Liver (tissue), 9 donors: ENCODE results near the gene RABEP2. TPM values are rescaled to one million over a fixed set of nuclear protein-coding genes. Genes with fewer than 3 reads are reported as not detected.
"Not testable (repeated sequence)": the region's sequence is repeated elsewhere in the genome, so short reads cannot be mapped to it uniquely, and the experiment has no call there.

ENCODE experiments used
- DNase-seq: peaks from one replicate; pipeline ENCODE4 v3.0.0-alpha.2; 2017; ENCODE audit warnings: low spot score
- H3K27ac ChIP-seq, 2 donors: one replicate each; pipeline ENCODE4 v1.7.0; 2013; ENCODE audit warnings: inconsistent platforms in 2 of 2, low read length in 2 of 2, control low read depth in 1 of 2, low read depth in 1 of 2, mild to moderate bottlenecking in 1 of 2
- H3K27me3 ChIP-seq, 4 donors: one replicate each; pipeline versions ENCODE4 v1.6.1 to v1.7.0; 2013; ENCODE audit warnings: low read length in 3 of 4, inconsistent platforms in 1 of 4, mild to moderate bottlenecking in 1 of 4, moderate library complexity in 1 of 4; ENCODE audit not compliant: control insufficient read depth in 4 of 4, insufficient read depth in 4 of 4
- H3K36me3 ChIP-seq, 4 donors: one replicate each; pipeline versions ENCODE4 v1.6.1 to v1.7.0; 2013; ENCODE audit warnings: low read length in 3 of 4, mild to moderate bottlenecking in 3 of 4, low read depth in 1 of 4, moderate library complexity in 1 of 4; ENCODE audit not compliant: control insufficient read depth in 4 of 4, insufficient read depth in 3 of 4
- H3K4me1 ChIP-seq, 4 donors: one replicate each; pipeline versions ENCODE4 v1.6.1 to v1.7.0; 2013; ENCODE audit warnings: low read length in 3 of 4, mild to moderate bottlenecking in 3 of 4, moderate library complexity in 1 of 4; ENCODE audit not compliant: control insufficient read depth in 4 of 4, insufficient read depth in 4 of 4
- H3K4me3 ChIP-seq, 3 donors: one replicate each; pipeline versions ENCODE4 v1.6.1 to v1.7.0; 2013; ENCODE audit warnings: low read length in 3 of 3, control low read depth in 1 of 3, low read depth in 1 of 3, mild to moderate bottlenecking in 1 of 3
- H3K9ac ChIP-seq, 2 donors: one replicate each; pipeline ENCODE4 v1.7.0; 2013; ENCODE audit warnings: low read length in 2 of 2, mild to moderate bottlenecking in 2 of 2, moderate library complexity in 2 of 2, control low read depth in 1 of 2, low read depth in 1 of 2
- H3K9me3 ChIP-seq, 4 donors: one replicate each; pipeline versions ENCODE4 v1.6.1 to v1.7.0; 2013; ENCODE audit warnings: low read length in 3 of 4; ENCODE audit not compliant: control insufficient read depth in 4 of 4
- EGR1 ChIP-seq, 2 donors: IDR thresholded peaks; 2 replicates each; pipeline ENCODE4 v1.6.1; 2016 to 2018; ENCODE audit warnings: antibody characterized with exemption in 2 of 2, low read depth in 2 of 2
- FOXA2 ChIP-seq: IDR thresholded peaks from 2 replicates; pipeline ENCODE4 v1.6.1; 2016; ENCODE audit warnings: antibody characterized with exemption
- GABPA ChIP-seq, 2 donors: IDR thresholded peaks in 1 of 2; conservative IDR thresholded peaks in 1 of 2; 2 replicates each; pipeline ENCODE4 v1.6.1; 2016; ENCODE audit warnings: antibody characterized with exemption in 2 of 2, mild to moderate bottlenecking in 1 of 2, moderate library complexity in 1 of 2
- HNF4G ChIP-seq: IDR thresholded peaks from 2 replicates; pipeline ENCODE4 v1.6.1; 2016; ENCODE audit warnings: antibody characterized with exemption
- JUND ChIP-seq, 2 donors: IDR thresholded peaks; 2 replicates each; pipeline ENCODE4 v1.6.1; 2016; ENCODE audit warnings: antibody characterized with exemption in 2 of 2
- MAX ChIP-seq: IDR thresholded peaks from 2 replicates; pipeline ENCODE4 v1.6.1; 2016; ENCODE audit warnings: antibody characterized with exemption
- RAD21 ChIP-seq, 2 donors: IDR thresholded peaks; 2 replicates each; pipeline ENCODE4 v1.6.1; 2016; ENCODE audit warnings: antibody characterized with exemption in 2 of 2, mild to moderate bottlenecking in 2 of 2
- REST ChIP-seq: IDR thresholded peaks from 2 replicates; pipeline ENCODE4 v1.6.1; 2016; ENCODE audit warnings: antibody characterized with exemption, mild to moderate bottlenecking
- SP1 ChIP-seq: IDR thresholded peaks from 2 replicates; pipeline ENCODE4 v1.6.1; 2018; ENCODE audit warnings: antibody characterized with exemption, mild to moderate bottlenecking
- TAF1 ChIP-seq: conservative IDR thresholded peaks from 2 replicates; pipeline ENCODE4 v1.6.1; 2016; ENCODE audit warnings: antibody characterized with exemption, mild to moderate bottlenecking
- WGBS: extraction: QIAGEN DNeasy Blood & Tissue Kit; methylation state at CpG from one replicate; pipeline ENCODE4 v1.1.7; 2013; 5-methylcytosine and 5-hydroxymethylcytosine counted together
- polyA plus RNA-seq, 2 donors: library from polyadenylated mRNA; stranded (reverse) in 1 of 2; unstranded in 1 of 2; fragments of 200-250 nt in 1 of 2; fragments of >200 nt in 1 of 2; fragmentation: Nextera tagmentation in 1 of 2; extraction: Ambion mirVana in 1 of 2; gene quantifications; one replicate each; pipeline versions ENCODE4 v1.2.1 to v1.2.3, GENCODE V29; 2013 to 2015
- total RNA-seq, 2 donors: library from RNA; depleted of rRNA; stranded (reverse); fragments of >200 nt; gene quantifications; one replicate each; pipeline ENCODE4 v1.2.3, GENCODE V29; 2014
- TF ChIP-seq, protein P1 (sequence below): fragments of 150-350 bp; IDR thresholded peaks from 2 replicates; pipeline ENCODE4 v1.5.1; 2017; ENCODE audit warnings: improper control_type of control experiment, low read depth, low read length; ENCODE audit not compliant: missing input control
- TF ChIP-seq, protein P2 (sequence below): IDR thresholded peaks from 2 replicates; pipeline ENCODE4 v1.6.1; 2016; ENCODE audit warnings: antibody characterized with exemption
- donor health status: healthy.
- donor health status: healthy.
- donor health status: healthy.
- donor health status: healthy.
- donor health status: healthy.

RABEP2 gene
- total and polyA plus RNA-seq, 4 donors: 3.0 to 16.1 (median 8.3) TPM

DNA sequence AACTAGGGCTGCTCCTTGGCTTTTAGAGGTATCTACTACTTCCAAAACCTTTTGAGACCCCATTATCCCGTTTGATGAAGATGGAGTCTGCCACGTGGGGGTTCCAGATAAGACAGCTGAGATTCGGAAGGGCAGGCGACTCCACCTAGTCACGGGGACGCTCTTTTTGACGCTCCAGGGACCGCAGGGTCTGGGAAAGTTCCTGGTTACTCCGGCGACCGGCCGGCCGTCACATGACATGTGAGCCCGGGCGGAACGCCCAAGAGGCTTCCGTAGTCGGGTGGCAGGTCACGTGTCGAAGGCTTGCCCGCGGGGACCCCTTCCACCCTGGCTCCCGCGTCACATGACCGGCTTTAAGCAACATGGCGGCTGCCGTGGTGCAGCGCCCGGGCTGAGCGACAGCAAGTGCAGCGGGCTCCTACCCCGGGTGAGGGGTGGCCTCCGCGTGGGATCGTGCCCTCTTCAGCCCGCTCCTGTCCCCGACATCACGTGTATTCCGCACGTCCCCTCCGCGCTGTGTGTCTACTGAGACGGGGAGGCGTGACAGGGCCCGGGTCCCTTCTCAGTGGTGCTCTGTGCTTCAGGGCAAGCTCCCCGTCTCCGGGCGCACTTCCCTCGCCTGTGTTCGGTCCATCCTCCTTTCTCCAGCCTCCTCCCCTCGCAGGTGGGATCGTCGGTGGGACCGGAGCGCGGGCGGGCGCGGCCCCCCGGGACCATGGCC is 49.6 kb upstream of the RABEP2 start, which contains the start of gene SPNS1 (continued):
- no peak for TF ChIP-seq MAX
- TF ChIP-seq REST: peak; percentile 79

DNA sequence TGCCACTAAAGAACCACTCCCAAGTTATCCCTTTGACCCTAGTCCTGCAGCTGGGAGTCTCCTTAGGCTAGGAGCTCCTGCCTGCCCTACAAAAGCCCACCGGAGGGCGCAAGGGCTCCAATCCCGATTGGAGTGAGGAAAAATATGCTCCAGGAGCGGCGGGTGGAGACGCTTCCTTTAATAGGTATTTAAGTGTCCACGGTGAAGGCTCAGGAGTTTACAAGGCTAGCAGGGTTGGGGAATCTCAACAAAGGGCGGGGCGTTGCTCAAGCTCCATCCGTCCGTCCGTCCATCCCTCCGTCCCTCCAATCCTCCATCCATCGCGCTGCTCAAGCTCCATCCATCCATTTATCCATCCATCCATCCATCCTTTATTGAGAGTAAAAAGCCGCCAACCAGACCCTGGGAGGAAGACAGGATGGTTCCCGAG is 49.0 kb upstream of the RABEP2 start:
- WGBS: under 1% methylated on average over 17 of the region's 17 CpGs
- Histone ChIP-seq H3K4me1 (peaks cover 0 to 27% (median 18%) of the 10 kb centered on the region in 4 donors), H3K27ac (peak overlapping the region; percentile 15 to 38), H3K9me3 (no peaks in the 10 kb centered on the region), H3K36me3 (peaks cover 0 to 3% (median 0%) of the 10 kb centered on the region in 4 donors), H3K9ac (peak overlapping the region in 1 of 2 donors; percentile 15), H3K4me3 (peak overlapping the region; percentile 73 to 97 (median 79)), H3K27me3 (no peaks in the 10 kb centered on the region)
- no peak for TF ChIP-seq EGR1 (IDR thresholded peaks at IDR 0.05; ENCODE audit: low read depth in 2 of 2)
- no peak for TF ChIP-seq GABPA (IDR thresholded peaks at IDR 0.05 in 1 of 2, conservative IDR thresholded peaks at IDR 0.05 in 1 of 2)
- no peak for TF ChIP-seq MAX
- TF ChIP-seq, protein P1, sequence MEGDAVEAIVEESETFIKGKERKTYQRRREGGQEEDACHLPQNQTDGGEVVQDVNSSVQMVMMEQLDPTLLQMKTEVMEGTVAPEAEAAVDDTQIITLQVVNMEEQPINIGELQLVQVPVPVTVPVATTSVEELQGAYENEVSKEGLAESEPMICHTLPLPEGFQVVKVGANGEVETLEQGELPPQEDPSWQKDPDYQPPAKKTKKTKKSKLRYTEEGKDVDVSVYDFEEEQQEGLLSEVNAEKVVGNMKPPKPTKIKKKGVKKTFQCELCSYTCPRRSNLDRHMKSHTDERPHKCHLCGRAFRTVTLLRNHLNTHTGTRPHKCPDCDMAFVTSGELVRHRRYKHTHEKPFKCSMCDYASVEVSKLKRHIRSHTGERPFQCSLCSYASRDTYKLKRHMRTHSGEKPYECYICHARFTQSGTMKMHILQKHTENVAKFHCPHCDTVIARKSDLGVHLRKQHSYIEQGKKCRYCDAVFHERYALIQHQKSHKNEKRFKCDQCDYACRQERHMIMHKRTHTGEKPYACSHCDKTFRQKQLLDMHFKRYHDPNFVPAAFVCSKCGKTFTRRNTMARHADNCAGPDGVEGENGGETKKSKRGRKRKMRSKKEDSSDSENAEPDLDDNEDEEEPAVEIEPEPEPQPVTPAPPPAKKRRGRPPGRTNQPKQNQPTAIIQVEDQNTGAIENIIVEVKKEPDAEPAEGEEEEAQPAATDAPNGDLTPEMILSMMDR: peak; percentile 56
- no peak for TF ChIP-seq TAF1
- no peak for TF ChIP-seq JUND (IDR thresholded peaks at IDR 0.05)
- no peak for TF ChIP-seq SP1
- TF ChIP-seq RAD21 (IDR thresholded peaks at IDR 0.05): peak; percentile 72 to 77
- TF ChIP-seq, protein P2, sequence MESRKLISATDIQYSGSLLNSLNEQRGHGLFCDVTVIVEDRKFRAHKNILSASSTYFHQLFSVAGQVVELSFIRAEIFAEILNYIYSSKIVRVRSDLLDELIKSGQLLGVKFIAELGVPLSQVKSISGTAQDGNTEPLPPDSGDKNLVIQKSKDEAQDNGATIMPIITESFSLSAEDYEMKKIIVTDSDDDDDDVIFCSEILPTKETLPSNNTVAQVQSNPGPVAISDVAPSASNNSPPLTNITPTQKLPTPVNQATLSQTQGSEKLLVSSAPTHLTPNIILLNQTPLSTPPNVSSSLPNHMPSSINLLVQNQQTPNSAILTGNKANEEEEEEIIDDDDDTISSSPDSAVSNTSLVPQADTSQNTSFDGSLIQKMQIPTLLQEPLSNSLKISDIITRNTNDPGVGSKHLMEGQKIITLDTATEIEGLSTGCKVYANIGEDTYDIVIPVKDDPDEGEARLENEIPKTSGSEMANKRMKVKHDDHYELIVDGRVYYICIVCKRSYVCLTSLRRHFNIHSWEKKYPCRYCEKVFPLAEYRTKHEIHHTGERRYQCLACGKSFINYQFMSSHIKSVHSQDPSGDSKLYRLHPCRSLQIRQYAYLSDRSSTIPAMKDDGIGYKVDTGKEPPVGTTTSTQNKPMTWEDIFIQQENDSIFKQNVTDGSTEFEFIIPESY: no peak
- no peak for TF ChIP-seq FOXA2
- TF ChIP-seq HNF4G: no peak
- DNase-seq: peak; percentile 52

DNA sequence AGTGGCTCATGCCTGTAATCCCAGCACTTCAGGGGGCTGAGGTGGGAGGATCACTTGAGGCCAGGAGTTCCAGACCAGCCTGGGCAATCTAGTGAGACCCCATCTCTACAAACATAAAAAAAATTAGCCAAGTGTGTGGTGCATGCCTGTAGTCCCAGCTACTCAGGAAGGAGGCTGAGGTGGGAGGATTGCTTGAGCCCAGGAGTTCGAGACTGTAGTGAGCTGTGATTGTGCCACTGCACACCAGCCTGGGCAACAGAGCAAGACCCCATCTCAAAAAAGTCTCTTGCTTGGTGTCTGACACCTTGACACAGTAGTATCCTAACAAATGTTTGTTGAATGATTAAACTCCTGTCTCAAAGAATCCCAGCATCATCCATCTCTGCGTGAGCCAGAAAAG is 44.7 kb upstream of the RABEP2 start:
- H3K9me3 ChIP-seq, H3K4me1 ChIP-seq, H3K9ac ChIP-seq, H3K4me3 ChIP-seq, DNase-seq, H3K27ac ChIP-seq, H3K36me3 ChIP-seq, H3K27me3 ChIP-seq: not testable (repeated sequence)
- WGBS: 96% methylated on average over 2 of the region's 2 CpGs
